ENCODE results near the gene CACYBP.
"Not testable (repeated sequence)": the region's sequence is repeated elsewhere in the genome, so short reads cannot be mapped to it uniquely, and the experiment has no call there.

Gene CACYBP

GRCh38 chr1:175015243-175015642, 15.5 kb downstream of the CACYBP start:
- TF ChIP-seq CTCF (IDR thresholded peaks at IDR 0.05; ENCODE audit: control extremely low read depth, extremely low read depth, low read depth, missing control alignments), result no peak
- no peak for DNase-seq (ENCODE audit: extremely low spot score)
- POLR2A ChIA-PET, result no interaction called here
- CTCF ChIA-PET, result interaction anchor here (0.8 to 2.2 kb wide), 3 partner anchors 11 to 137 kb away, joined by 3 to 10 read pairs (median 5); no protein-coding TSS in a partner anchor

GRCh38 chr1:175019524-175019923, 19.8 kb downstream of the CACYBP start:
- CTCF ChIA-PET, result no interaction called here
- POLR2A ChIA-PET, result no interaction called here
- DNase-seq (ENCODE audit: extremely low spot score), result no peak
- no peak for TF ChIP-seq CTCF (IDR thresholded peaks at IDR 0.05; ENCODE audit: control extremely low read depth, extremely low read depth, low read depth, missing control alignments)

- peak; percentile 96 for DNase-seq (ENCODE audit: extremely low spot score)
- ChIA-PET POLR2A (interaction anchor here (0.6 to 1.7 kb wide), 4 partner anchors 20 to 1556 kb away, joined by 3 to 12 read pairs (median 4); partner anchors contain the start of gene CACYBP), CTCF (interaction anchor here (0.7 to 2.0 kb wide), 7 partner anchors 9 to 123 kb away, joined by 3 to 7 read pairs (median 5); no protein-coding TSS in a partner anchor)
- no peak for TF ChIP-seq CTCF (IDR thresholded peaks at IDR 0.05; ENCODE audit: control extremely low read depth, extremely low read depth, low read depth, missing control alignments)
Observed at GRCh38 chr1:175023043-175023921, 23.5 kb downstream of the CACYBP start, which contains the start of gene MRPS14. Gene MRPS14, minus strand, starts transcription at chr1:175023425. Its CDS starts 17 bp downstream, at chr1:175023408.

GRCh38 chr1:175023922-175024242, 24.1 kb downstream of the CACYBP start:
- ChIA-PET POLR2A (interaction anchor here (1.2 to 1.7 kb wide), 2 partner anchors 20 to 24 kb away, joined by 3 to 12 read pairs; partner anchors contain the start of gene CACYBP), CTCF (interaction anchor here (1.0 to 2.1 kb wide), 6 partner anchors 8 to 122 kb away, joined by 4 to 7 read pairs (median 6); no protein-coding TSS in a partner anchor)
- not testable (repeated sequence) for DNase-seq (ENCODE audit: extremely low spot score)

- no peak for DNase-seq (ENCODE audit: extremely low spot score)
- CTCF ChIA-PET, result interaction anchor here (2.1 kb wide), 1 partner anchor 62 kb away, joined by 5 read pairs; no protein-coding TSS in a partner anchor
- TF ChIP-seq CTCF (IDR thresholded peaks at IDR 0.05; ENCODE audit: control extremely low read depth, extremely low read depth, low read depth, missing control alignments), result no peak
- POLR2A ChIA-PET, result no interaction called here
Observed at GRCh38 chr1:175024773-175025172, 25.0 kb downstream of the CACYBP start.

GRCh38 chr1:175033953-175034352, 34.2 kb downstream of the CACYBP start:
- POLR2A ChIA-PET, result no interaction called here
- DNase-seq (ENCODE audit: extremely low spot score), result no peak
- TF ChIP-seq CTCF (IDR thresholded peaks at IDR 0.05; ENCODE audit: control extremely low read depth, extremely low read depth, low read depth, missing control alignments), result no peak
- CTCF ChIA-PET, result interaction anchor here (3.2 kb wide), 1 partner anchor 91 kb away, joined by 19 read pairs; no protein-coding TSS in a partner anchor

- ChIA-PET CTCF (no interaction called here), POLR2A (no interaction called here)
- no peak for DNase-seq (ENCODE audit: extremely low spot score)
- no peak for TF ChIP-seq CTCF (IDR thresholded peaks at IDR 0.05; ENCODE audit: control extremely low read depth, extremely low read depth, low read depth, missing control alignments)
Observed at GRCh38 chr1:175034775-175035174, 35.0 kb downstream of the CACYBP start.
